ENCODE measurements around the gene CLPSL2.
"Not testable (repeated sequence)": the region's sequence is repeated elsewhere in the genome, so short reads cannot be mapped to it uniquely, and the experiment has no call there.

CLPSL2 gene, protein sequence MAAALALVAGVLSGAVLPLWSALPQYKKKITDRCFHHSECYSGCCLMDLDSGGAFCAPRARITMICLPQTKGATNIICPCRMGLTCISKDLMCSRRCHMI

DNA sequence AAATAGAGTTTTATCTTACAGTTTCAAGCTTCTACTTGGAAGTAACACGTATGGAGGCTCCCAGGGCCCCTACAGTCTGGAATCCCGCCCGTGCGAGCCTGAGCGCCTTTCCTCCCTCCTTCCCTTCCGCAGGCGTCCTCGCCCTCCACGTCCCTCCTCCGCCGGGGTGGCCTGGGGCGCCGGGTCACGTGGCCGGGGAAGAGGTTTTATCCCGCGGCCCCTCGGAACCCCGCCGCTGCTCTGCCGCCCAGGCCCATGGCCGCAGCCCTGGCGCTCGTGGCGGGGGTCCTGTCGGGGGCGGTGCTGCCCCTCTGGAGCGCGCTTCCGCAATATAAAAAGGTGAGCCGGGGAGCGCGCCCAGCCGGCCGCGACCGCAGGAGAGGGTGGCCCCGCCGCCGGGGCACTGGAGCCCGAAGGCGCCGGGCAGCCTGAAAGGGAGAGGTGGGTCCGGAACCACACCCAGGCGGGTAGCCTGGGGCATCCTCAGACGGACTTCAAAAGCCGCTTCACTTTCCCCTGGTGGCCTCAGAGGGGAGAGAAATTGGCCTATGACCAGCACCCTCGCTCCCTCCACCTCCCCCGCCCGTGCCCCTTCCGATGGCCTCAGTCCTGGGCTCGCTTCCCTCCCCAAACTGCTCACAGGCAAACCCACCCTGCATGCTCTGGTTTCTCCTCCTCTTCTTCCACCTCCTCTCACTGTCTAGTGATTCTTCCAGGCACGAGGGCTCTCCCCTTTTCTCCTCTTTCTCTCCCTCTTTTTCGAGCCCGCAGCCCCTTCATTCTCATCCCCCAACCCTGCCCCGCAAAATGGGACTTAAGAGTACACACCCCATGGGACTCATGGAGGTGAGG is at the start of gene CLPSL2:
TSS of gene CLPSL2 (plus strand) at position 235 of the 852 bp plus-strand sequence. CDS start at position 256, 21 bp downstream.
- peak; percentile 6 for DNase-seq

DNA sequence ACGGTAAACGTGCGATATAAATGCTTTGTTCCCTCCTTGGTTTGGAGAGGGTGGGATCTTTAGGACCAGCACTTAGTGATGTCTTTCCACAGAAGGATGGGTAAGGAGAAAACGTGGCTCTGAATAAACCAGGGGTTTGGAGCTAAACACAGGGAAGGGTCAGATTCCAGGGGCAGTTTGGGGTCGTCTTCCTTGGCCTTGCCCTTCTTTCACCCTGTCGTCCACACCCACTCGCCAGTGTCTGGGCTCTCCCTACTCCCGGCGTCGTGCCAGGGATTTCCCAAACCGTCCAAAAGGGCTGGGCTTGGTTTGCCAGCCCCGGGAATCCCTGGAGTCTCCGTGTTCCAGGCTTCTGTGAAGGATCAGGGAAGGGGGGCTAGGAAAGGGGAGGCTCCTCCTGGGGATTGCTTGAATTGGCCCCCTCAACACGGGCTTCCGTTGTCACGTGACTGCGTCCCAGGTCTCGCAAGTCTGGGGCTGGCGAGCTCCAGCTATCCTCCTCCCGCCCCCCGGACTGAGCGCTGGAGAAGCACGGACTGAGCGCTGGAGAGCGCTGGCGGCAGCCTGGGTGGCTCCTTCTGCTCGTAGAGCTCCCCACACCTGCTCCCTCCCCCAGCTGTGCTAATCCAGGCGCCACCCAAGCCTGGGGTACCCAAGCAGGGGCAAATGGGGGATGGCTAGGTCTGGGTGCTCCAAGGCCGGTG is 49.0 kb upstream of the CLPSL2 start:
- peak; percentile 23 for DNase-seq

DNA sequence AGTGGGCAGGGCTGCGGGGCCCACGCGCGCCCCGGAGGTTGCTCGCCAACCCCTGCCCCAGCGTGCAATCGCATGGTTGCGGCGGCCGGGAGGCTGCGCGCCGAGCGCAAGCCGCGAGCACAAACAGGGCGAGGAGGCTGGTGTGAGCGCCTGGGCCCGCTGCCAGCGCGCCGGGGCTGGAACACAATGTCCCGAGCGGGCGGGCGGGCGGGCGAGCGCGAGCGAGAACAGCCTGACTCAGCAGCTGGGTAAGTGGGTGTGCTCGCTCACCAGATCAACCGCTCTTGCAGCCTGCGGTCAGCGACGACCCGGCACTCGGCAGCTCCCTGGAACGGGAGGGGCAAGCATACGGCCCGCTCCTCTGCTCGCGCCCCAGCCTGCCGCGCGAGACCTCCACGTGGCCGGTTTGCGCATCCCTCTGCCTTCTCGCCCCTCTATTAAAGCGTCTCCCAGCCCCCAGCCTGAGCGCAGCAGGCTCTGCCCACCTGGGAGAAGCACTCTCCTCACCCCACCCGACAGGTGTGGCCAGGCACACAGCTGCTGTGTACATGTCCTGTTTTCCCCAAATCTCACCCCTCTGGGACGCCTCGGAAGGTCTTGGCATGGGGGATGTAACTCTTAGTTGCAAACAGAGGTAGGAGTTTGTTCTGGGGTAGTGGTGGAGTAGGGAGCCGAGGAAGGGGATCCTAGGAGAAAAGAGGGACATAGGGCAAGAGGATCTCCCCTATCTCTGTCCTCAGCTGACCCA is 48.3 kb upstream of the CLPSL2 start:
- peak; percentile 90 for DNase-seq

DNA sequence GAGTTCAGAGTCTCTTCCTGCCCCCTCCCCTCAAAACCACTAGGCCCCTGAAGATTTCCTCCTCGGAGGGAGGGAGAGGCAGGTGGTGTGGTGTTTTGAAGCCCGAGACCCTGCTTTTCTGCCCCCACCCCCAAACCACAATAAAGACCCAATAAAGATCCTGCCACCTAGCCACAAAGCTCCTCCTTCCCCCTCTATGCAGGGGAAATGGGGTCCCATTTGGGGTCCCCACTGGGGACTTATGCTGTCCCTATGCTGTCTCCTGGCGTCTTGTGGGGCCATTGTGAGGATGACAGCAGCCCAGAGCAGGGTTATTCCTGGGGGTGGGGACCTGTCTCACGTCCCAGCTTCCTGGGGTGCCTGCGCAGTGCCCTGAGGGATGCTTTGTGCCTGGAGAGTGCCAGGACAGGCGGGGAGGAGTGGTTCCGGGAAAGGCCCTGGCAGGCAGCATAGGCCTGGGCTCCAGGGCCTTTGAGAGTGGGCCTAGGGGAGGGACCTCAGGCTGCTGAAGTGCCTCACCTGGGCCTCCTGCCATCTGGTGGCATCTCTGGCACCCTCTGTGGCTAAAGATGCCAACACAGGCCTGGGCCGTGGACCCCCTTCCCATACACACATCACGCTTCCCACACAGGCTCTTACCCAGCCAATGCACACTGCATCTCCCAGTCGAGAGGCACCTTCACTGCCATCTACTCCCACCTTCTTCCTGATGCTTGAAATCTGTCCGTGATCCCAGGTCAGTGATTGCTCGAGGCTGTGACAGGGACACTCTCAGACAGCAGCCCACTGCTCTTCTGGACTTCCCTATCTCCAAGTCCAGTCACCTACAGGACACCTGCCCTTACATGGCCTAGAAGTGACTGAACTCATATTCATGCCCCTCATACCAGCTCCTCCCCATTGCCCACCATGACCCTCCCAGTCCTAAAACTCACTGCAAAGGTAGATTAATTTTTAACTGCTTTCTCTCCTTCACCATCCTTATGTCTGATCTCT is 47.4 kb upstream of the CLPSL2 start:
- no peak for DNase-seq

DNA sequence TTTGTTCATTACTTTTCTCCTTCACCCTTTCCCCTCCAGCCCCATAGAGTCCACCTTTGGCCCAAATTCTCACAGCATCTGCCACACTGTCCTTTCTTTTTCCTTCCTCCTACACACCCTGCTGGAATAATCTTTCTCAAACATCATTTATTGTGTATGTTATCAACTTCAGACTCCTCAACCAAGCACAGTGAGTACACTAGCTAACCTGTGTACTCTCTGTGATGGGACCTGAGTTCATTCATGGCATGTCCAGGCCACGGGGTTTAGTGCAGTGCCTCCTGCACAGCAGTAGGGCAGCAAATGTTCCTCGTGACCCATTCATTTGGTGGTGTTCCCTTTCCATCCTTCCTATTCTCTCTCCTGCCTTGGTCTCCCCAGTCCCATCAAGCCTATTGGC is 46.7 kb upstream of the CLPSL2 start:
- DNase-seq, result no peak

DNA sequence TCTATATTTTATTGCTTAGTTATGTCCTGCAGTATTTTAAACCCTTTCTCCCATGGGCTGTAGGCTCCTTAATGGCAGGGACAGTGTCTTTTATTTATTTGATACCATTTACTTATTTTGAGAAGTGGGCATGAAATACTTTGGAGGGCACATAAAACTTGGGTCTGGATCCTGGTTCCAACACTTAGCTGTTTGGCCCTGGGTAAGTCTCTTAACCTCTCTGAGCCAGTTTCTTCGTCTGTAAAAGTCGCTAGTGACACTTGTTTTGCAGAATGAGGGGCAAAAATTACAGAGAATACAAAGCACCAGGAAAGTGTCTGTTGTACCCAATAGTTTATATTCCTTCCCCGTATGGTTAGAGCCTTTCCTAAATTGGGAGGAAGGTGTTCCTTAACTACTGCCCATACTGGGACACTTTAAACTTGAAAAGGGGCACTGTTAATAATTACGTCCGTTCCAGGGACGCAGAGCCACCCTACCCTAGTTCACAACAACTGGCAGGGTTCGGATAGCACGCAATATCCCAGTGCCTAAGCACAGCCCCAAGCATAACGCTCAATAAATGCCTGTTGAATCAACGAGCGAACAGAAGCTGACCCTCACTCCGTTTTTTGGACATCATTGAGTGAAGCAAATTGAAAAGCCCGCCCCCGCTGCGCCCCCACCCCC is 45.5 kb upstream of the CLPSL2 start:
- DNase-seq, result no peak

DNA sequence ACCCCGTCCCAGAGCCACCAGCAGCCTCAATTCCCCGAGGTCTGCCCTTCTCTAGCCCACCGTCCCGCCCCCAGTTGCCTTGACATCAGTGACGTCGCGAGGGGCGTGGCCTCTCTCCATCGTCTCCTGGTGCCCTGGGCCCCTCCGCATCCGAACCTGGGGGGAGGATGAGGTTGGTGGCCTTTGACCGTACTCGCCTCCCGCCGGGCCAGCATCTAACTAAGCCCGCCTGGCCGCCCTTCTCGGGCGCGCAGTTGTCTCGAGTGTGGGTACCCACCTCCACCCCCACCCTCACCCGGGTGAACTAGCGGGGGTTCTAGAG is 45.0 kb upstream of the CLPSL2 start:
- DNase-seq, result peak; percentile 41

DNA sequence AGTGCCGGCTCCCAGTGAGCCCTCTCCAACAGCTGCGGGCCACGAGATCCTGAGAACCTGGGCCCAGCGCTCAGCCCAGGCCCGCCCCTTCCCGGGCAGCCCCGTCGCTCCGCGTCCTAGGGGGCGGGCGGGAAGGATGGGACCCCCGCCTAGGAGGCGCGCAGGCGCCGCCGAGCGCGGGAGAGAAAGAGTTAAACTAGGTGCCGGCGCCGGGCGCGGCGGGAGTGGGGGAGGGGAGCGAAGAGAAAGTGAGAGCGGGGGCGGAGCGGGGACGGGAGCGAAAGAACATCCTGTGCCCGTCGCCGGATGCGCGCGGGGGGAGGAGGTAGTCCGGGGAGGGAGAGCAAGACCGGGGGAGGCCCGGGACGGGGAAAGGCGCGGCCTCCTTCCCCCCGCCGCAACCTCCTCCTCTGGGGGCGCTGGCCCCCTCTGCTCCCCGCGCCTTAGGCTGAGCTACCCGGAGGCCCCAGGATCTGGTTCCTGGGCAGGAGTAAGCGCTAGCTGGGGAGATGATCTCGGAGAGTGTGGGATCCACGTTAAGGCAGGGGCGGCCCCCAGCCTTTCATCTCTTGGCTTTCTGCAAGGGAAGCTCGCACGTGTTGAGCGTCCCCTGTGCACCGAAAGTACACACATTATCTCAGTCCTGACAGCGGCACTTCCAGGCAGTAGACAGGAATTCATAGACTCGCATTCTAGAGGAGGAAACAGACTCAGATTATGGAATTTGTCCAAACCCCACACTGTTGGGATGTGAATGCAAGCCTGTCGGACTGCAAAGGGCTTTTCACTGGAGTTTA is 44.5 kb upstream of the CLPSL2 start:
- DNase-seq, result peak; percentile 55

DNA sequence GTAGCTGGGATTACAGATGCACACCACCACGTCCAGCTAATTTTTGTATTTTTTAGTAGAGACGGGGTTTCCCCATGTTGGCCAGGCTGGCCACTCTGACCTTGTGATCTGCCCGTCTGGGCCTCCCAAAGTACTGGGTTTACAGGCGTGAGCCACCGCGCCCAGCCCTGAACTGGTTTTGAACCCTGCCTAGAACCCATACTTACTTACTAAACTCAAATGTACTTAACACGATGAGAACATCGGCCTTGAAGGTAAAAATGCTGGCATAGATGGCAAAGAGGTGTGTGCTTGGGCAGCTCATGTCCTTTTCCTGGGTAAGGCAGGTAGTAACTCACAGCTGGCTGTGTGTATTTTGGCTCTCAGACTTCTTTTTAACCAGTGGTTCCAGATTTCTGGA is 42.8 kb upstream of the CLPSL2 start:
- DNase-seq, result no peak

DNA sequence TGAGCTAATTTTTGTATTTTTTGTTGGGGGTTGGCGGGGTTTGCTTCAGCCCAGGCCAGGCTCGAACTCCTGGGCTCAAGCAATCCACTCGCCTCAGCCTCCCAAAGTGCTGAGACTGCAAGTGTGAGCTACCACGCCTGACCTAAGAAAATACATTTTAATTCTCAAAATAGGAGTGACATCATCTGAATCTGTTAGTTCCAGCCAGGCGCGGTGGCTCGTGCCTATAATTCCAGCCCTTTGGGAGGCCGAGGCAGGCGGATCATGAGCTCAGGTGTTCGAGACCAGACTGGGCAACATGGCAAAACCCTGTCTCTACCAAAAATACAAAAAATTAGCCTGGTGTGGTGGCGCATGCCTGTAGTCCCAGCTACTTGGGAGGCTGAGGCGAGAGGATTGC is 42.1 kb upstream of the CLPSL2 start:
- DNase-seq, result not testable (repeated sequence)

DNA sequence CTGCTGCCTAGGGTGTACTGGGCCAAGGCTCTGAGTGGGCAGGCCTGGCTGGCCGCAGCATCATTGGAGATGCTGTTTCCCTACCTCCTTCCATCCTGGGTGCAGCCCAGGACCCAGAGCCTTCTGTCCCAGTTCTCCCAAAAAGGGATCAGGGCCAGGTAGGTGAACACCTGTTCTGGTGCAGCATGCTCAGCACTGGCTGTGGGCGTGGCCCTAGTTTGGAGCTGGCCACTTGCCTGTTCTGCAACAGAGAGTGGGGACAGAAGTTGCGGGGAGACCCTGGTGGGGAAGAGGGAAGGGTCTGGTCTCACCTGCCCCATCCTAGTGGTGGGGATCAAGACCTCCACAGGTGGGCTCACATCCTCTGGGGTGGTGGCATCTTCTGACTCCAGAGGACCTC is 40.9 kb upstream of the CLPSL2 start:
- DNase-seq, result no peak

DNA sequence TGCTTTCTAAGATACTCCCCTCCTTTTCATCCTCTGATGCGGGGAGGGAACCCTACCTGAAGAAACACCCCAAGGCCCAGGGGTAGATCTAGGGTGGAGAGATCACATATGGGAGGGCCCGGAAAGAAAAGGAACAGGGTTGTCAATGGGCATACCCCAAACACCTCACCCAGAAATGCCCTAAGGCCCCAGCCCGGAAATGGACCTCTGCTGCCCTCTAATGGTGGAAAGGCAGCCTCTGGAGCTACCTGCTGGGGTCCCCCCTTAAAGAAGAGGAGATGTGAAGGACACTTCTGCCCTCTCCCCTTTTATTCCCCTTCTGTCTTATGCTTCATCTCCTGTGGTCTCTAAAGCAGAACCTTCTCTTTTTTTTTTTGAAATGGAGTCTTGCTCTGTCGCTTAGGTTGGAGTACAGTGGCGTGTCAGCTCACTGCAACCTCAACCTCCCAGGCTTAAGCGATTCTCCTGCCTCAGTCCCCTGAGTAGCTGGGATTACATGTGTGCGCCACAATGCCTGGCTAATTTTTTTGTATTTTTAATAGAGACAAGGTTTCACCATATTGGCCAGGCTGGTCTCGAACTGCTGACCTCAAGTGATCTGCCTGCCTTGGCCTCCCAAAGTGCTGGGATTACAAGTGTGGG is 40.0 kb upstream of the CLPSL2 start:
- peak; percentile 64 for DNase-seq

DNA sequence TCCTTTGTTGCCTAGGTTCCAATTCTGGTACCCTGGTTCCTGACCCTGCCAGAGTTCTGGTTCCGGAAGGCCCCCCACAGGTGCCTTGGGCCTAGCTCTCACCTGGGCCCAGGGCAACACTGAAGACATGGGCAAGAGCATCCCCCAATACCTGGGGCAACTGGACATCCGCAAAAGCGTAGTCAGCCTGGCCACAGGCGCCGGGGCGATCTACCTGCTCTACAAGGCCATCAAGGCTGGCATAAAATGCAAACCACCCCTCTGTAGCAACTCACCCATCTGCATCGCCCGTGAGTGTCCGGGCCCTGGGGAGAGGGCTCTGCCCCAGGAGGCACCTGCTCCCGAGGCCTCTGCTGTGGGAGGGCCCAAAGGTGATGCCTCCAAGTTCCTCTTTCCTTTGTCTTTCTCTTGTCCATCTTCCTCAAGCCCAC is 39.4 kb upstream of the CLPSL2 start, which contains the start of gene ARMC12:
TSS of gene ARMC12 (plus strand) at position 51 of the 431 bp plus-strand sequence. CDS start at position 128, 77 bp downstream.
- no peak for DNase-seq

DNA sequence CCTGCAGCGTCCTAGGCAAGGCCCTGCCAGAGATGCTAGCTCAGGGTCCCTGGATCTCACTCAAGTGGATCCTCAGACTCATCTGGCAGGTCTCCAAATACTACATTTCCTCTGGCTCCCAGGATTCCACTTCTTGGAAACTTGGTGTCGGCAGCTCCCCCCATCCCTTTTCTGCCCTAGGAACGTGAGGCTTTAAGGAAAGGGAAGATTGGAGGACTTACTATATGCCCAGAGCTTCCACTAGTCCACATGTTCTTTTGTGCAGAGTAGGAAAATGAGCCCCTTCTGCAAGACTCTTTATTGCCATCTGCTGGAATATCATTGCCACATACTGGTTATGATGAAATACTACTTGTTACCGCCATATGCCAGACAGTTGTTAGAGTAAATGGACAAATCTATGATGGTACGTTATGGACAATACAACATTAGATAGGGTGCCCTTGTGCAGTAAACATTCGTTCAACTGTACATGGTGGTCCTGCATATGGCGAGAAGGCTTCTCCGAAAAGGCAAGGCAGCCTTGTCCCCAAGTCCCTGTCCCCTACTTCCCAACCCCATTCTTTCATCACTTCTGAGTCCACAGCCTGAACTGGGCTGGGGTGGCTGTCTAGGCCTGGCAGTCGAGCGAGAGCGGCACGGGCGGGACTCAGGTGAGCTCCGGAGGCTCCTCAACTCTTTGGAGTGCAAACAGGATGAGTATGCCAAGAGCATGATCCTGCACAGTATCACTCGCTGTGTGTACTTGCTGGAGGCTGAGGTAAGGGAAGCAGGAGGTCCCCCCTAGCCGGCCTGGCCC is 38.8 kb upstream of the CLPSL2 start:
- peak; percentile 83 for DNase-seq

DNA sequence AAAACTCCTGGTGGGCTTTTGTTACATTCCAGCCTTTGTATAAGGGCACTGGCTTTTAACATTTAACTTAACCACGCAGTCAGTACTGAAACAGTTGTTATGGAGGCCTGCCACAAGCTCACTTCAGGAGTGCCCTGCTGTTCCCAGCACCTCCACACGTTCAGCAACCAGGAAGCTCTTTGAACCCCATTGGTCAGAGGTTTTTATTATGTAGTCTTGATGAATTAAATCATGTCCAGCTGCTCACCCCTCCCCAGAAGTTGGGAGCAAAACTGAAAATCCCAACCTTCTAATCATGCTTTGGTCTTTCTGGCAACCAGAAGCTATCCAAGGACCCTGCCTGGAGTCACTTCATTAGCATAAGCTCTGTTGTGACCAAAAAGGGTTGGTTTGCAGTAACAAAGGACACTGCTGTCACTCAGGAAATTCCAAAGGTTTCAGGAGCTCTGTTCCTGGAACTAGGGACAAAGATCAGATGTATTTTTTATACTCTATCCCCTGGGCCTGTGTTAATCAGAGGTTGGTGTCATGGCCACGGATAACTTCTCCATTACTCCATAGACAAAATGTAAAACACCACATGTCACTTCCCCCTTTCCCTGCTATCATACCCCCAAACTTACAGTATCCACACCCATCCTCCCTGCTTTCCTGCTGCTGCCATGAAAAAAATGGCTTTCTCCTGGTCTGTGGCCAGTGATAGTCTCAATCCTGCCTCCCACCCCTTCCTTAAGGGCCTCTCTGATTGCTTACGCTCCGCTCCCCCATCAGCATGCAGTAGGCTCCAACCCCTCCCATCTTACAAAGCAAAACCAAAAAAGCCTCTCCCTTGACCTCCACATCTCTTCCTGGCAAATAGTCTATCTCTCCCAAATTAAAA is 36.5 kb upstream of the CLPSL2 start:
- peak; percentile 10 for DNase-seq

DNA sequence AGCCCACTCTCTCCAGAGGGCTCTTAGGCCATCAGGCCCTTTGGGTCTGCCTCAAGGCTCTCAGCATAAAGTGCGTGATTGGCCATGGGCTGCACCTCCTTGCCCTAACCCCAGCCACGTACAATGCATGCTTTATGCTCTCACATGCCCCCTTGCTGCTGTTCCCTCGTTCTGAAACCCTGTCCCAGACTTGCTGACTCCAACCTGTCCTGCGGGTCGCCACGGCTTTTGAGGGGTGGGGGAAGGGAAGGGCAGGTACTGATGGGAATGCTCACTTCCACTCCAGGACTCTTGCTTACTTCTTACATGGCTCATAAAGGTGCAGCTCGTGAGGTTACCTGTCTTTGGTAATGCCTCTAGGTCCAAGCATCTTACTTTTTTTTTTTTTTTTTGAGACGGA is 33.6 kb upstream of the CLPSL2 start:
- no peak for DNase-seq

DNA sequence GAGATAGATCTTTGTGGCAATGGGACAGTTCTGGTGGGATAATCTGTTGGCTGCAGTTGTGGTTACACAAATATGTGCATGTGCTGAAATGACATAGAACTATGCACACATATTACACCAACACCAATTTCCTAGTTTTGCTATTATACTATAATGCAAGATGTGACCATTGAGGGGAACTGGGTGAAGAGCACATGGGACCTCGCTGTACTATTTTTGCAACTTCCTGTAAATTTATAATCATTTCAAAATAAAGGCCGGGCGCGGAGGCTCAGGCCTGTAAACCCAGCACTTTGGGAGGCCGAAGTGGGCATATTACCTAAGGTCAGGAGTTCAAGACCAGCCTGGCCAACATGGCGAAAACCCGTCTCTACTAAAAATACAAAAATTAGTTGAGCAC is 30.9 kb upstream of the CLPSL2 start:
- peak; percentile 62 for DNase-seq

DNA sequence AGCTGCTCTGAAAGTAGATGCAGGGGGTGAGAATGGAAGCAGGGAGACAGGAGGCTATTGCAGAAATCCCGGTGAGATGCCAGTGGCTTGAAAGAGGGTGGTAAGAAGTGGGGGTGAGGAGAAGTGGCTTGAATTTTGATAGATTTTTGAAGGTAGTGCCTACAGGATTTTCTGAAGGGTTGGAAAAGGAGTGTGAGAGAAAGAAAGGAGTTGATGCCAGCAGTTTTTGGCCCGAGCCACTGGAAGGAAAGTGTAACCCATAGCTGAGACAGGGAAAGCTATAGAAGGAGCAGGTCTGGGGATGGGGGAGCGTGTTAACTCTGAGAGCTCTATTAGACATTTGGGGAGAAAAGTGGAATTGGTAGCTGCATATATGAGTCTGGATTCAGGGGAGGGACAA is 29.9 kb upstream of the CLPSL2 start:
- no peak for DNase-seq

All from inflammatory macrophage treated with lipopolysaccharide for 4 hours (primary cell).